HL-60 (cell line): ENCODE results near the gene SH3RF3.

Experiments
- POLR2AphosphoS5 ChIP-seq: IDR thresholded peaks from 2 replicates; pipeline ENCODE4 v1.6.1; 2012; ENCODE audit warnings: low read depth
- TF ChIP-seq, protein P1 (sequence below): IDR thresholded peaks from one replicate; pipeline ENCODE4 v1.5.1; 2011; ENCODE audit warnings: low read length, control low read depth, inconsistent platforms; ENCODE audit not compliant: insufficient read depth

GRCh38 chr2:109135359-109136197 is 6.6 kb downstream of the SH3RF3 start:
- TF ChIP-seq, protein P1, sequence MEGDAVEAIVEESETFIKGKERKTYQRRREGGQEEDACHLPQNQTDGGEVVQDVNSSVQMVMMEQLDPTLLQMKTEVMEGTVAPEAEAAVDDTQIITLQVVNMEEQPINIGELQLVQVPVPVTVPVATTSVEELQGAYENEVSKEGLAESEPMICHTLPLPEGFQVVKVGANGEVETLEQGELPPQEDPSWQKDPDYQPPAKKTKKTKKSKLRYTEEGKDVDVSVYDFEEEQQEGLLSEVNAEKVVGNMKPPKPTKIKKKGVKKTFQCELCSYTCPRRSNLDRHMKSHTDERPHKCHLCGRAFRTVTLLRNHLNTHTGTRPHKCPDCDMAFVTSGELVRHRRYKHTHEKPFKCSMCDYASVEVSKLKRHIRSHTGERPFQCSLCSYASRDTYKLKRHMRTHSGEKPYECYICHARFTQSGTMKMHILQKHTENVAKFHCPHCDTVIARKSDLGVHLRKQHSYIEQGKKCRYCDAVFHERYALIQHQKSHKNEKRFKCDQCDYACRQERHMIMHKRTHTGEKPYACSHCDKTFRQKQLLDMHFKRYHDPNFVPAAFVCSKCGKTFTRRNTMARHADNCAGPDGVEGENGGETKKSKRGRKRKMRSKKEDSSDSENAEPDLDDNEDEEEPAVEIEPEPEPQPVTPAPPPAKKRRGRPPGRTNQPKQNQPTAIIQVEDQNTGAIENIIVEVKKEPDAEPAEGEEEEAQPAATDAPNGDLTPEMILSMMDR, result no peak
- TF ChIP-seq POLR2AphosphoS5, result no peak
